D721Med (cell line): Measurements from ENCODE around the gene RALGDS.
"Not testable (repeated sequence)": the region's sequence is repeated elsewhere in the genome, so short reads cannot be mapped to it uniquely, and the experiment has no call there.

Experiments used
- DNase-seq: peaks from one replicate; pipeline ENCODE4 v3.0.0; 2011; ENCODE audit warnings: low spot score; ENCODE audit not compliant: insufficient read length
- FAIRE-seq: peaks from 2 replicates; lab custom pipeline; 2011; peaks lifted over from hg19 to GRCh38; lab: Jason Lieb, UNC
- CTCF ChIP-seq: IDR thresholded peaks from 2 replicates; pipeline ENCODE4 v1.5.1; 2012; ENCODE audit warnings: mild to moderate bottlenecking, control low read depth; ENCODE audit not compliant: insufficient read depth; ENCODE audit errors: missing control alignments

Gene RALGDS

GRCh38 chr9:133066181-133066983, 54.7 kb downstream of the RALGDS start:
- no peak for FAIRE-seq

GRCh38 chr9:133065070-133065388, 56.0 kb downstream of the RALGDS start:
- FAIRE-seq (no peak), DNase-seq (no peak)
- TF ChIP-seq CTCF: no peak

More at GRCh38 chr9:133066181-133066983, 54.7 kb downstream of the RALGDS start:
- no peak for TF ChIP-seq CTCF
- DNase-seq: no peak

GRCh38 chr9:133064241-133065069, 56.6 kb downstream of the RALGDS start:
- no peak for TF ChIP-seq CTCF
- DNase-seq (no peak), FAIRE-seq (no peak)

GRCh38 chr9:133063500-133064231, 57.4 kb downstream of the RALGDS start:
- no peak for TF ChIP-seq CTCF
- FAIRE-seq (no peak), DNase-seq (no peak)

GRCh38 chr9:133063159-133063499, 57.9 kb downstream of the RALGDS start:
- no peak for TF ChIP-seq CTCF
- no peak for FAIRE-seq
- no peak for DNase-seq

- FAIRE-seq, DNase-seq: not testable (repeated sequence)
Measured at GRCh38 chr9:133062569-133062968, 58.5 kb downstream of the RALGDS start.

- not testable (repeated sequence) for DNase-seq, FAIRE-seq
Measured at GRCh38 chr9:133061764-133062145, 59.3 kb downstream of the RALGDS start, which contains the start of gene CEL. Gene CEL (plus strand): TSS chr9:133061981. CDS start chr9:133062003, 22 bp downstream.

GRCh38 chr9:133061019-133061763, 59.8 kb downstream of the RALGDS start:
- not testable (repeated sequence) for FAIRE-seq, DNase-seq
